ENCODE results near the gene ZFPL1. TPM values are rescaled to one million over a fixed set of nuclear protein-coding genes. Genes with fewer than 3 reads are reported as not detected.

ZFPL1 gene
- total RNA-seq, 2 experiments from 2014 or later = 28.3 to 31.3 TPM

DNA sequence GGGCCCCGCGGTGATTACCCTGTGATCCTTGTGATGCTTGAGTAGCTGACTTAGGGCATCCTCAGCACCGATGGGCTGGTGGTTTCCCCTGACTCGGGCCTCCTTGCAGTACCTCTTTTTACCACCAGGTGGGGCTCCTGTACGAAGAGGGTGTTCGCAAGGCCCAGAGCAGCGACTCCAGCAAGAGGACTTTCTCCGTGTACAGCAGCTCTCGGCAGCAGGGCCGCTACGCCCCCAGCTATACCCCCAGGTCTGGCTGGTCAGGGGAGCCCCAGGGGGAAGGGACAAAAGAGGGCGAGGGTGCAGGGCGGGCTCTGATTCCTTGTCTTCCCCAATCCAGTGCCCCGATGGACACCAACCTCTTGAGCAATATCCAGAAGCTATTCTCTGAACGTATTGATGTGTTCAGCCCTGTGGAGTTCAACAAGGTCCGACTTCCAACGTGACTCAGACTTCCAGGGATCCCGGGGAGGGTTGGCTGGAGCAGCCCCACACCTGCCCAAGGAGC, 26.4 kb downstream of the ZFPL1 start:
- Mint-ChIP-seq H3K36me3 (peaks cover 5% of the 10 kb centered on the region), H3K4me3 (no peak overlapping the region), H3K4me1 (ENCODE audit: low read depth) (peaks cover 44% of the 10 kb centered on the region), H3K27me3 (no peaks in the 10 kb centered on the region), H3K27ac (peak overlapping the region; percentile 23), H3K9me3 (no peaks in the 10 kb centered on the region)
- POLR2A ChIA-PET = interaction anchor here (1.2 to 2.2 kb wide), 4 partner anchors 12 to 72 kb away, joined by 3 to 12 read pairs (median 6); partner anchors contain the start of genes CAPN1, FAU, MRPL49 and SYVN1
- CTCF ChIA-PET = interaction anchor here (0.5 to 6.7 kb wide), 25 partner anchors 10 to 300 kb away, joined by 3 to 122 read pairs (median 4); partner anchors contain the start of genes ARL2, CAPN1, CDC42BPG and FAU
- DNase-seq = peak; percentile 97
- intact Hi-C loops (cut with micrococcal nuclease) = loop anchor here (1.0 to 10.0 kb wide), 4 partner anchors 14 to 866 kb away; partner anchors contain the start of genes CAPN1, FKBP2, PPP1R14B and RASGRP2

DNA sequence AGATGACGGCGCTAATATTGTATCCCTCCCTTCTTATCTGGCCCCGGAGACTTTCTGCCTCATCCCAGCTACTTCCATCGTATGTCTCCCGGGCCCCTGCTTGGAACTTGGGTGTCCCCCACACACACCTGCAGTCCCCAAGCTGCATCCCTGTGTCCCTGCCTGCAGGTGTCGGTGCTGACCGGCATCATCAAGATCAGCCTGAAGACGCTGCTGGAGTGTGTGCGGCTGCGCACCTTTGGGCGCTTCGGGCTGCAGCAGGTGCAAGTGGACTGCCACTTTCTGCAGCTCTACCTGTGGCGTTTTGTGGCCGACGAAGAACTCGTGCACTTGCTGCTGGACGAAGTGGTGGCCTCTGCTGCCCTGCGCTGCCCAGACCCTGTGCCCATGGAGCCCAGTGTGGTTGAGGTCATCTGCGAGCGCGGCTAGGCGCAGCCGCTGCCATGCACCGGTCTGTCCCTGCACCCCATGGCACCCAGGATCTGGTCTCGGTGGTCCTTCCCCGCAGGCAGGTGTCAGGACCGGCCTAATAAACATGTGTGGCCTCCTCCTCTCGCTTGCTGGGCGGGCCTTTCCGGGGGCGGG, 27.2 kb downstream of the ZFPL1 start:
- ChIA-PET CTCF (interaction anchor here (0.7 to 6.7 kb wide), 19 partner anchors 9 to 300 kb away, joined by 3 to 122 read pairs (median 7); partner anchors contain the start of genes ARL2, CAPN1, CDC42BPG and FAU), POLR2A (interaction anchor here (0.6 to 2.8 kb wide), 7 partner anchors 10 to 244 kb away, joined by 3 to 19 read pairs (median 6); partner anchors contain the start of genes FAU, MRPL49, SYVN1 and VPS51)
- no peaks in the 10 kb centered on the region for H3K27me3 Mint-ChIP-seq
- H3K9me3 Mint-ChIP-seq = no peaks in the 10 kb centered on the region
- peak overlapping the region; percentile 84 for H3K4me3 Mint-ChIP-seq
- H3K27ac Mint-ChIP-seq = no peak overlapping the region
- H3K36me3 Mint-ChIP-seq = peaks cover 1% of the 10 kb centered on the region
- intact Hi-C loops (cut with micrococcal nuclease) = loop anchor here (2.0 to 10.0 kb wide), 3 partner anchors 70 to 866 kb away; partner anchors contain the start of genes CAPN1, FKBP2, PPP1R14B and RASGRP2
- peaks cover 52% of the 10 kb centered on the region for H3K4me1 Mint-ChIP-seq (ENCODE audit: low read depth)
- no peak for DNase-seq

DNA sequence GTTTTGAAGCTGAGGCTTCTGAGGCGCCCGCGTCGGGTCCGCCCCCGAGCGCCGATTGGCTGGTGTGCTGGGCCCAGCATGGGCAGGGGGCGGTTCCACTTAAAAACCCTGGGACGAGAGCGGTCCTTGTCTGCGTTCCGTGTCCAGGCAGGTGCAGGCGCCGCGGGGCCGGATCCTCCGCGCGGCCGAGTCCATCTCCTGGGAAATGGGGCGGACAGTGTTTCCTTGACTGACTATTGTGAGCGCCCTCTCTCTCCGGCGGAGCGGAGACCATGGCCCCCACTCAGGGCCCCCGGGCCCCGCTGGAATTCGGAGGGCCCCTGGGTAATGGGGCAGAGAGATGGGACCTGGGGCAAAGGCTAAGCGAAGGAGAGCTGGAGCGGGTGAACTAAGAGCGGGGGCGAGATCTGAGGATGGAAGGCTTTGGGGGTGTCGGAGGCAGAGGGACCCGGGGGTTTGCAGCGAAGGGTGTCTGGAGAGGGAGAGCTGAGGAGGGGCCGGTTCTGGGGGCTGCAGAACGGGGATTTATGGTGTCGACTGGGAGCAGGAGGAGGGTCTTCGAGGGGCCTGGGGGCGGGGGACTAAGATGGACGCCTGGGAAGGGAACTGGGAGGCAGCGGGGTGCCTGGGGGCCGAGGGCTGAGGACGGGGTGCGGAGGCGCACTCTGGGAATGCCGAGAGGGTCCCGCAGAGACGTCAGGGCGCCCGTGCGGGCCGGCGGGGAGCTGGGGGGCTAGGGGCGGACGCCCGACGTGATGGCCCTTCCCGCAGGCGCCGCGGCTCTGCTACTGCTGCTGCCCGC, 27.9 kb downstream of the ZFPL1 start, which contains the start of gene TM7SF2:
Gene TM7SF2 (plus strand): TSS at position 129 of the 802 bp plus-strand sequence. CDS start 144 bp downstream, at position 273.
- POLR2A ChIA-PET = interaction anchor here (0.8 to 2.8 kb wide), 8 partner anchors 10 to 150 kb away, joined by 3 to 19 read pairs (median 5); partner anchors contain the start of genes CAPN1, CDCA5, FAU and MRPL49
- no peaks in the 10 kb centered on the region for H3K9me3 Mint-ChIP-seq
- peak within 1 kb of the TSS; percentile 80 for H3K27ac Mint-ChIP-seq
- no peaks in the 10 kb centered on the region for H3K27me3 Mint-ChIP-seq
- peaks cover 5% of the 10 kb centered on the region for H3K36me3 Mint-ChIP-seq
- CTCF ChIA-PET = interaction anchor here (0.6 to 6.7 kb wide), 17 partner anchors 8 to 910 kb away, joined by 3 to 122 read pairs (median 7); partner anchors contain the start of genes ARL2, CAPN1, CDCA5 and FAU
- intact Hi-C loops (cut with micrococcal nuclease) = loop anchor here (2.0 to 10.0 kb wide), 3 partner anchors 69 to 867 kb away; partner anchors contain the start of genes CAPN1, FKBP2, PPP1R14B and RASGRP2
- peak within 1 kb of the TSS; percentile 84 for H3K4me3 Mint-ChIP-seq
- DNase-seq = peak; percentile 96
- H3K4me1 Mint-ChIP-seq (ENCODE audit: low read depth) = peaks cover 56% of the 10 kb centered on the region

DNA sequence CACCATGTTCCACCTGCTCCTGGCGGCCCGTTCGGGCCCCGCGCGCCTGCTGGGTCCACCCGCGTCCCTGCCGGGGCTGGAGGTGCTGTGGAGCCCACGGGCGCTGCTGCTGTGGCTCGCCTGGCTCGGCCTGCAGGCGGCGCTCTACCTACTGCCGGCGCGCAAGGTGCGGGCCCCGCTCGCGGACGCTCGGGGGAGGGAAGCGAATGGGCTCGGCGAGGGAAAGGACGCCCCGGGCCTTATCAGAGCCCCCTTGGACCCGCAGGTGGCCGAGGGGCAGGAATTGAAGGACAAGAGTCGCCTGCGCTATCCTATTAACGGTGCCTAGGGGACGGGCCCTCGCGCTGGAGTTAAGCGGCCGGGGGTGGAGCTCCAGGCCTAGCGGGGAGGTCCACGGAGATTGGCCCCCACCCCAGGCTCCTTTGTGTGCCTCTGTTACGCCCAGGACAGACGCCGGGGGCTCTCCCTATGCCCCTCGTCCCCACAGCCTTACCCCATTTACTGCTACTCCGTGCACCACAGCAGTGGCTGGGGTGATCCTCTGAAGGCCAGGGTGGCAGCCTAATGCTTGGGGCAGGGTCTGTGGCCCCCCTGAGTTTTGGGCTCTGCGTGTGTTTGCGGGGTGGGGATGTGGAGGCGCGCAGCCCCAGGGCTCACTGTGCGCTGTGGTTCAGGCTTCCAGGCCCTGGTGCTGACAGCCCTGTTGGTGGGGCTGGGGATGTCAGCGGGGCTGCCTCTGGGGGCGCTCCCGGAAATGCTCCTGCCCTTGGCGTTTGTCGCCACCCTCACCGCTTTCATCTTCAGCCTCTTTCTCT, 28.7 kb downstream of the ZFPL1 start:
- intact Hi-C loops (cut with micrococcal nuclease) = loop anchor here (10.0 kb wide), 2 partner anchors 368 to 868 kb away; partner anchors contain the start of genes FKBP2, PPP1R14B and RASGRP2
- POLR2A ChIA-PET = interaction anchor here (0.8 to 2.8 kb wide), 7 partner anchors 9 to 69 kb away, joined by 3 to 19 read pairs (median 5); partner anchors contain the start of genes CAPN1, CDCA5, FAU and MRPL49
- H3K27ac Mint-ChIP-seq = peak overlapping the region; percentile 56
- peaks cover 56% of the 10 kb centered on the region for H3K4me1 Mint-ChIP-seq (ENCODE audit: low read depth)
- peaks cover 5% of the 10 kb centered on the region for H3K36me3 Mint-ChIP-seq
- H3K9me3 Mint-ChIP-seq = no peaks in the 10 kb centered on the region
- no peaks in the 10 kb centered on the region for H3K27me3 Mint-ChIP-seq
- peak overlapping the region; percentile 84 for H3K4me3 Mint-ChIP-seq
- CTCF ChIA-PET = interaction anchor here (0.6 to 6.7 kb wide), 13 partner anchors 7 to 910 kb away, joined by 3 to 122 read pairs (median 8); partner anchors contain the start of genes ARL2, CAPN1, CDCA5 and FAU
- peak; percentile 84 for DNase-seq

GRCh38 chr11:65113361-65113756, 29.3 kb downstream of the ZFPL1 start:
- ChIA-PET POLR2A (interaction anchor here (1.1 to 2.8 kb wide), 5 partner anchors 8 to 68 kb away, joined by 3 to 19 read pairs (median 5); partner anchors contain the start of genes CAPN1, FAU, MRPL49 and SYVN1), CTCF (interaction anchor here (0.6 to 6.7 kb wide), 11 partner anchors 7 to 265 kb away, joined by 3 to 122 read pairs (median 8); partner anchors contain the start of genes ARL2, CAPN1, CDCA5 and FAU)
- H3K4me1 Mint-ChIP-seq (ENCODE audit: low read depth) = peaks cover 60% of the 10 kb centered on the region
- peak overlapping the region; percentile 56 for H3K27ac Mint-ChIP-seq
- DNase-seq = no peak
- intact Hi-C loops (cut with micrococcal nuclease) = loop anchor here (10.0 kb wide), 2 partner anchors 369 to 869 kb away; partner anchors contain the start of genes FKBP2, PPP1R14B and RASGRP2
- no peaks in the 10 kb centered on the region for H3K9me3 Mint-ChIP-seq
- H3K4me3 Mint-ChIP-seq = peak overlapping the region; percentile 84
- H3K36me3 Mint-ChIP-seq = peaks cover 9% of the 10 kb centered on the region
- H3K27me3 Mint-ChIP-seq = no peaks in the 10 kb centered on the region

DNA sequence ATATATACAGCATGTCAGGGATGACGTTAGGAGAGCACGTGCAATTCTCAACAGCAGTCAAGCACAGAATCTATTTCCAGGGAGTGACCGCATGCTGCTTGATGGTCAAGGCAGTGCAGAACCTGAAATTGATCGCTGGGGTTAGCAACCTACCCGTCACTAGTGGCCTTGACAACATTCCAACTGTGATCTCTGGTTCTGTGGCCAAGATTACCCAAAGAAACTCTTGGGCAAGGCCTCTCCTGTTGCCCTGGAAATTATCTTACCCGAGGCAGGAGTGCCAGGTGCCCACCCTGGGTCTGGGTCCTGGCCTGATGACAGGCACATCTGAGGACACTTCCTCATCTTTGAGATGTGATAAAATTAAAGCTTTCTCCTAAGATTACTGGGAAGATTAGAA, 29.8 kb downstream of the ZFPL1 start:
- DNase-seq = no peak
- POLR2A ChIA-PET = interaction anchor here (2.8 kb wide), 1 partner anchor 8 kb away, joined by 19 read pairs; the partner anchor contains the start of genes FAU and MRPL49
- Mint-ChIP-seq H3K4me1 (ENCODE audit: low read depth) (peaks cover 65% of the 10 kb centered on the region), H3K27ac (no peak overlapping the region), H3K9me3 (no peaks in the 10 kb centered on the region), H3K4me3 (peak overlapping the region; percentile 84), H3K36me3 (peaks cover 13% of the 10 kb centered on the region), H3K27me3 (no peaks in the 10 kb centered on the region)
- CTCF ChIA-PET = interaction anchor here (2.6 to 6.7 kb wide), 3 partner anchors 6 to 31 kb away, joined by 7 to 122 read pairs (median 72); partner anchors contain the start of genes CDCA5, FAU, MRPL49 and VPS51
- intact Hi-C loops (cut with micrococcal nuclease) = loop anchor here (10.0 kb wide), 2 partner anchors 369 to 869 kb away; partner anchors contain the start of genes FKBP2, PPP1R14B and RASGRP2

GRCh38 chr11:65114538-65115171, 30.6 kb downstream of the ZFPL1 start:
- peaks cover 16% of the 10 kb centered on the region for H3K36me3 Mint-ChIP-seq
- H3K4me3 Mint-ChIP-seq = no peak overlapping the region

DNA sequence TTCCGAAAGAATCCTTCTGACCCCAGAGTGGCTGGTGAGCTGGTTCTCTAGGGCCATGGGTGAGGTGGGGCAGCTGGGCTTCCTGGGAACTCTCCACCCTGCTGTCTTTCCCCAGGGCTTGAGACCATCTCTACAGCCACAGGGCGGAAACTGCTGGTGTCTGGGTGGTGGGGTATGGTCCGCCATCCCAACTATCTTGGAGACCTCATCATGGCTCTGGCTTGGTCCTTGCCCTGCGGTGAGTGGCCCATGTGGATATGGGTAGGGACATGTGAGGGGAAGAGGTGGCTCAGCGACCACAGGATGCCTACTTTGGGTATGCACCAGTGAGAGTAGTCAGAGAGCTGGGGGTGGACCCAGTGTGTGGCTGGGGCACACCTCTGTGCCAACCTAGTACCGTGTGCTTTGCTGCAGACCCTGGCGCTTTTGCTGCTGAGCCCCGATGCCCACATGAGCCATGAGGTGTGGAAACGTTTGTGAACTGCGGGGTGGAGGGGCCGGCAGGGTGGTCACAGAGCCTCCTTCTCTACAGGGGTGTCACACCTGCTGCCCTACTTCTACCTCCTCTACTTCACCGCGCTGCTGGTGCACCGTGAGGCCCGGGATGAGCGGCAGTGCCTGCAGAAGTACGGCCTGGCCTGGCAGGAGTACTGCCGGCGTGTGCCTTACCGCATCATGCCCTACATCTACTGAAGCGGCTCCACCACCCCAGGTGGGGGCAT, 31.5 kb downstream of the ZFPL1 start:
- H3K9me3 Mint-ChIP-seq = no peaks in the 10 kb centered on the region
- H3K4me1 Mint-ChIP-seq (ENCODE audit: low read depth) = peaks cover 69% of the 10 kb centered on the region
- DNase-seq = no peak
- POLR2A ChIA-PET = interaction anchor here (0.6 to 2.7 kb wide), 2 partner anchors 19 to 897 kb away, joined by 3 to 15 read pairs; partner anchors contain the start of gene VPS51
- H3K27me3 Mint-ChIP-seq = no peaks in the 10 kb centered on the region
- peak overlapping the region; percentile 86 for H3K4me3 Mint-ChIP-seq
- CTCF ChIA-PET = interaction anchor here (0.7 to 1.6 kb wide), 2 partner anchors 66 to 101 kb away, joined by 3 read pairs; partner anchors contain the start of genes ARL2 and CAPN1
- peaks cover 25% of the 10 kb centered on the region for H3K36me3 Mint-ChIP-seq
- peak overlapping the region; percentile 95 for H3K27ac Mint-ChIP-seq
- intact Hi-C loops (cut with micrococcal nuclease) = loop anchor here (2.0 to 10.0 kb wide), 5 partner anchors 19 to 871 kb away; partner anchors contain the start of genes FKBP2, PPP1R14B, RASGRP2 and SYVN1

More at GRCh38 chr11:65114538-65115171, 30.6 kb downstream of the ZFPL1 start:
- intact Hi-C loops (cut with micrococcal nuclease) = loop anchor here (10.0 kb wide), 2 partner anchors 370 to 870 kb away; partner anchors contain the start of genes FKBP2, PPP1R14B and RASGRP2
- CTCF ChIA-PET = interaction anchor here (0.7 to 2.6 kb wide), 3 partner anchors 31 to 100 kb away, joined by 3 to 7 read pairs (median 3); partner anchors contain the start of genes ARL2, CAPN1, CDCA5 and ZFPL1
- POLR2A ChIA-PET = no interaction called here
- no peaks in the 10 kb centered on the region for H3K27me3 Mint-ChIP-seq
- DNase-seq = no peak
- H3K27ac Mint-ChIP-seq = no peak overlapping the region
- H3K4me1 Mint-ChIP-seq (ENCODE audit: low read depth) = peaks cover 67% of the 10 kb centered on the region
- no peaks in the 10 kb centered on the region for H3K9me3 Mint-ChIP-seq
